Ovary (tissue), 9 donors: ENCODE data around the gene GALNT10. TPM values are rescaled to one million over a fixed set of nuclear protein-coding genes. Genes with fewer than 3 reads are reported as not detected.

Experiments
- DNase-seq, 5 donors: peaks; one replicate each; pipeline ENCODE4 v3.0.0-alpha.2; 2019 to 2020
- H3K27ac ChIP-seq, 2 donors: fragments of 200-600 bp; one replicate each; pipeline versions ENCODE4 v1.5.1 to v1.8.0; 2019 to 2022
- H3K27me3 ChIP-seq: fragments of 200-600 bp; one replicate; pipeline ENCODE4 v1.8.0; 2022
- H3K36me3 ChIP-seq: fragments of 200-600 bp; sonication (generic); one replicate; pipeline ENCODE4 v1.5.1; 2019
- H3K4me1 ChIP-seq: one replicate; pipeline ENCODE4 v1.8.1; 2013; ENCODE audit warnings: mild to moderate bottlenecking, moderate library complexity; ENCODE audit not compliant: insufficient read depth
- H3K4me3 ChIP-seq: fragments of 200-600 bp; sonication (generic); one replicate; pipeline ENCODE4 v1.5.1; 2017
- H3K9me3 ChIP-seq, 2 donors: fragments of 200-600 bp in 1 of 2; sonication (generic) in 1 of 2; one replicate each; pipeline versions ENCODE4 v1.5.1 to v1.8.1; 2013 to 2019; ENCODE audit warnings: mild to moderate bottlenecking in 1 of 2, moderate library complexity in 1 of 2
- CTCF ChIP-seq, 3 donors: fragments of 450-650 bp in 2 of 3; fragments of 200-600 bp in 1 of 3; IDR thresholded peaks; one replicate each; pipeline versions ENCODE4 v1.5.1 to v1.8.0; 2016 to 2022; ENCODE audit warnings: antibody characterized with exemption in 3 of 3, mild to moderate bottlenecking in 1 of 3
- EP300 ChIP-seq: sonication (generic); formaldehyde crosslinking; IDR thresholded peaks from one replicate; pipeline ENCODE4 v1.6.1; 2017; ENCODE audit warnings: antibody characterized with exemption
- POLR2A ChIP-seq: fragments of 450-650 bp; IDR thresholded peaks from one replicate; pipeline ENCODE4 v1.6.1; 2017; ENCODE audit warnings: antibody characterized with exemption, mild to moderate bottlenecking, moderate library complexity
- WGBS, 3 donors: extraction: QIAGEN DNeasy Blood & Tissue Kit in 1 of 3; methylation state at CpG; one replicate each; pipeline versions ENCODE4 v1.1.5 to v1.1.7; 2013 to 2017; 5-methylcytosine and 5-hydroxymethylcytosine counted together
- intact Hi-C, 4 donors: fragments of 100-400 bp; cut with DNase I; formaldehyde crosslinking; loops; one replicate each; pipeline versions ENCODE4 v1.11.0 to v1.15.1; 2022 to 2023
- polyA plus RNA-seq, 2 donors: library from polyadenylated mRNA; stranded (reverse); fragments of 200-250 nt in 1 of 2; fragments of 350-450 nt in 1 of 2; fragmentation: Illumina TruSeq in 1 of 2; extraction: RNeasy Lipid Tissue Mini Kit (QIAGEN cat#74804) in 1 of 2; gene quantifications; one replicate each; pipeline ENCODE4 v1.2.3, GENCODE V29; 2013 to 2014
- total RNA-seq, 7 donors: library from RNA; depleted of rRNA in 2 of 7; stranded (reverse); fragments of >200 nt in 2 of 7; fragmentation: NEBNext Ultra II Directional in 3 of 7; extraction: Animal tissue kit (Norgen Biotek cat#: 25700) in 3 of 7; gene quantifications; one replicate each; pipeline versions ENCODE4 v1.1.0 to v1.2.4, GENCODE V29; 2016 to 2023
- donor health status: DM: no; HTN: no; CAD: no; lungs with moderate emphysema.
- donor health status: DM: no; HTN: no; CAD: no.
- donor health status: Bipolar disorder and iron deficiency.
- donor health status: DM: yes; HTN: yes; CAD: no.
- donor health status: DM: no; HTN: no; CAD: no.
- donor health status: DM: yes; HTN: yes; CAD: no.

Gene GALNT10
- total and polyA plus RNA-seq, 9 donors: 34.5 to 206 (median 88.7) TPM

GRCh38 chr5:154196955-154197652 lies 6.6 kb downstream of the GALNT10 start:
- no peaks in the 10 kb centered on the region for H3K9me3 ChIP-seq
- TF ChIP-seq CTCF (IDR thresholded peaks at IDR 0.05) (peak in 1 of 3 donors; percentile 17), POLR2A (no peak)
- no peaks in the 10 kb centered on the region for H3K36me3 ChIP-seq
- peaks cover 16% of the 10 kb centered on the region for H3K4me1 ChIP-seq
- 5 to 20% (median 6%) methylated on average over 8 of the region's 8 CpGs for WGBS, 3 donors
- H3K4me3 ChIP-seq: no peak overlapping the region
- H3K27me3 ChIP-seq: no peaks in the 10 kb centered on the region
- intact Hi-C loops: loop anchor here (5.0 to 10.0 kb wide), 6 partner anchors 78 to 545 kb away; no protein-coding TSS in a partner anchor
- no peak for DNase-seq
- peak overlapping the region in 1 of 2 donors; percentile 4 for H3K27ac ChIP-seq

- H3K27me3 ChIP-seq: no peaks in the 10 kb centered on the region
- H3K36me3 ChIP-seq: no peaks in the 10 kb centered on the region
- DNase-seq: no peak
- H3K4me3 ChIP-seq: no peak overlapping the region
- WGBS, 3 donors: 81 to 87% (median 81%) methylated on average over 8 of the region's 8 CpGs
- intact Hi-C loops: loop anchor here (5.0 to 10.0 kb wide), 6 partner anchors 77 to 544 kb away; no protein-coding TSS in a partner anchor
- no peak overlapping the region for H3K27ac ChIP-seq
- H3K4me1 ChIP-seq: peaks cover 13% of the 10 kb centered on the region
- TF ChIP-seq POLR2A (no peak), CTCF (IDR thresholded peaks at IDR 0.05) (no peak), EP300 (no peak)
- H3K9me3 ChIP-seq: no peaks in the 10 kb centered on the region
These were observed 7.4 kb downstream of the GALNT10 start for GRCh38 chr5:154197801-154198491.

GRCh38 chr5:154198611-154199230 lies 8.2 kb downstream of the GALNT10 start:
- Histone ChIP-seq H3K4me1 (peaks cover 11% of the 10 kb centered on the region), H3K27ac (no peak overlapping the region), H3K36me3 (no peaks in the 10 kb centered on the region), H3K4me3 (no peak overlapping the region), H3K27me3 (no peaks in the 10 kb centered on the region), H3K9me3 (no peaks in the 10 kb centered on the region)
- TF ChIP-seq EP300: no peak
- no peak for TF ChIP-seq CTCF (IDR thresholded peaks at IDR 0.05)
- TF ChIP-seq POLR2A: no peak
- intact Hi-C loops: loop anchor here (5.0 to 10.0 kb wide), 6 partner anchors 76 to 544 kb away; no protein-coding TSS in a partner anchor
- 60 to 69% (median 68%) methylated on average over 4 of the region's 4 CpGs for WGBS, 3 donors
- DNase-seq: no peak

GRCh38 chr5:154199263-154199662 lies 8.7 kb downstream of the GALNT10 start:
- intact Hi-C loops: loop anchor here (5.0 to 10.0 kb wide), 6 partner anchors 76 to 543 kb away; no protein-coding TSS in a partner anchor
- no peak for DNase-seq
- Histone ChIP-seq H3K36me3 (no peaks in the 10 kb centered on the region), H3K27ac (no peak overlapping the region), H3K9me3 (no peaks in the 10 kb centered on the region), H3K4me1 (peaks cover 11% of the 10 kb centered on the region), H3K4me3 (no peak overlapping the region), H3K27me3 (no peaks in the 10 kb centered on the region)
- TF ChIP-seq CTCF (IDR thresholded peaks at IDR 0.05) (no peak), EP300 (no peak), POLR2A (no peak)
- WGBS, 3 donors: 81 to 88% (median 88%) methylated on average over 4 of the region's 4 CpGs
